ENCODE data around the gene PRPF31.

GRCh38 chr19:54173359-54173699 lies 57.8 kb downstream of the PRPF31 start:
- TF ChIP-seq CTCF (conservative IDR thresholded peaks at IDR 0.05; ENCODE audit: low read depth, low read length) = no peak
- no peak for TF ChIP-seq POLR2A (IDR thresholded peaks at IDR 0.05; ENCODE audit: low read depth, low read length)
- no peak for TF ChIP-seq CEBPB (IDR thresholded peaks at IDR 0.05; ENCODE audit: low read depth, low read length)
- no peak for TF ChIP-seq FOS (IDR thresholded peaks at IDR 0.05; ENCODE audit: low read depth, low read length)
- no peak for TF ChIP-seq USF2 (IDR thresholded peaks at IDR 0.05; ENCODE audit: low read depth, low read length)
- TF ChIP-seq ELK1 (IDR thresholded peaks at IDR 0.05; ENCODE audit: borderline replicate concordance, low read depth, low read length) = no peak
- no peak for TF ChIP-seq RAD21 (IDR thresholded peaks at IDR 0.05; ENCODE audit: low read length)
- no peak for TF ChIP-seq RCOR1 (IDR thresholded peaks at IDR 0.05; ENCODE audit: insufficient replicate concordance, low read length)
- TF ChIP-seq CHD1 (IDR thresholded peaks at IDR 0.05; ENCODE audit: low read depth, low read length) = no peak
- TF ChIP-seq MAZ (IDR thresholded peaks at IDR 0.05; ENCODE audit: borderline replicate concordance, low read depth, low read length) = no peak
- no peak for TF ChIP-seq BHLHE40 (IDR thresholded peaks at IDR 0.05; ENCODE audit: low read depth, low read length)
- no peak for TF ChIP-seq SMC3 (IDR thresholded peaks at IDR 0.05; ENCODE audit: low read depth, low read length)
- TF ChIP-seq NFE2L2 (IDR thresholded peaks at IDR 0.05; ENCODE audit: low read depth, low read length) = no peak
- TF ChIP-seq RFX5 (IDR thresholded peaks at IDR 0.05; ENCODE audit: low read depth, low read length) = no peak
